ENCODE results near the gene PTPRK.

PTPRK gene

GRCh38 chr6:128363020-128363813 lies 157.2 kb downstream of the PTPRK start:
- TF ChIP-seq GATA1 (IDR thresholded peaks at IDR 0.05; ENCODE audit: low read depth, low read length) (no peak), POLR2A (IDR thresholded peaks at IDR 0.05; ENCODE audit: low read length) (no peak)
- no peak for DNase-seq

GRCh38 chr6:128361378-128361777 lies 159.0 kb downstream of the PTPRK start:
- DNase-seq, result no peak
- TF ChIP-seq GATA1 (IDR thresholded peaks at IDR 0.05; ENCODE audit: low read depth, low read length), result no peak
- TF ChIP-seq POLR2A (IDR thresholded peaks at IDR 0.05; ENCODE audit: low read length), result no peak

GRCh38 chr6:128358244-128358776 lies 162.1 kb downstream of the PTPRK start:
- DNase-seq, result no peak
- TF ChIP-seq GATA1 (IDR thresholded peaks at IDR 0.05; ENCODE audit: low read depth, low read length) (no peak), POLR2A (IDR thresholded peaks at IDR 0.05; ENCODE audit: low read length) (no peak)

GRCh38 chr6:128357392-128358130 lies 162.8 kb downstream of the PTPRK start:
- DNase-seq, result no peak
- TF ChIP-seq POLR2A (IDR thresholded peaks at IDR 0.05; ENCODE audit: low read length) (no peak), GATA1 (IDR thresholded peaks at IDR 0.05; ENCODE audit: low read depth, low read length) (no peak)

GRCh38 chr6:128352366-128352765 lies 168.0 kb downstream of the PTPRK start:
- DNase-seq, result no peak
- TF ChIP-seq POLR2A (IDR thresholded peaks at IDR 0.05; ENCODE audit: low read length) (no peak), GATA1 (IDR thresholded peaks at IDR 0.05; ENCODE audit: low read depth, low read length) (no peak)

- TF ChIP-seq POLR2A (IDR thresholded peaks at IDR 0.05; ENCODE audit: low read length) (no peak), GATA1 (IDR thresholded peaks at IDR 0.05; ENCODE audit: low read depth, low read length) (no peak)
- DNase-seq, result no peak
These were observed 169.2 kb downstream of the PTPRK start for GRCh38 chr6:128351255-128351514.

GRCh38 chr6:128350416-128351254 lies 169.8 kb downstream of the PTPRK start:
- no peak for DNase-seq
- TF ChIP-seq GATA1 (IDR thresholded peaks at IDR 0.05; ENCODE audit: low read depth, low read length), result no peak
- no peak for TF ChIP-seq POLR2A (IDR thresholded peaks at IDR 0.05; ENCODE audit: low read length)

- DNase-seq, result no peak
- no peak for TF ChIP-seq GATA1 (IDR thresholded peaks at IDR 0.05; ENCODE audit: low read depth, low read length)
- TF ChIP-seq POLR2A (IDR thresholded peaks at IDR 0.05; ENCODE audit: low read length), result no peak
These were observed 173.3 kb downstream of the PTPRK start for GRCh38 chr6:128347123-128347522.

GRCh38 chr6:128346569-128346968 lies 173.8 kb downstream of the PTPRK start:
- DNase-seq, result no peak
- TF ChIP-seq POLR2A (IDR thresholded peaks at IDR 0.05; ENCODE audit: low read length) (no peak), GATA1 (IDR thresholded peaks at IDR 0.05; ENCODE audit: low read depth, low read length) (no peak)

GRCh38 chr6:128345278-128345677 lies 175.1 kb downstream of the PTPRK start:
- TF ChIP-seq GATA1 (IDR thresholded peaks at IDR 0.05; ENCODE audit: low read depth, low read length) (no peak), POLR2A (IDR thresholded peaks at IDR 0.05; ENCODE audit: low read length) (no peak)
- DNase-seq, result no peak

- no peak for TF ChIP-seq GATA1 (IDR thresholded peaks at IDR 0.05; ENCODE audit: low read depth, low read length)
- no peak for DNase-seq
These were observed 176.7 kb downstream of the PTPRK start for GRCh38 chr6:128343706-128344105.

GRCh38 chr6:128339635-128340450 lies 180.6 kb downstream of the PTPRK start:
- TF ChIP-seq GATA1 (IDR thresholded peaks at IDR 0.05; ENCODE audit: low read depth, low read length) (no peak), POLR2A (IDR thresholded peaks at IDR 0.05; ENCODE audit: low read length) (no peak)
- DNase-seq, result no peak

- TF ChIP-seq POLR2A (IDR thresholded peaks at IDR 0.05; ENCODE audit: low read length), result no peak
- TF ChIP-seq GATA1 (IDR thresholded peaks at IDR 0.05; ENCODE audit: low read depth, low read length), result no peak
- DNase-seq, result no peak
These were observed 182.8 kb downstream of the PTPRK start for GRCh38 chr6:128337619-128338018.

Data from erythroblast (primary cell).